Caco-2 (cell line): ENCODE results near the gene AHDC1. TPM values are rescaled to one million over a fixed set of nuclear protein-coding genes. Genes with fewer than 3 reads are reported as not detected.

Experiments
- total RNA-seq: library from RNA; stranded (reverse); gene quantifications from 2 replicates; pipeline ENCODE4 v1.2.3, GENCODE V29; 2022

The AHDC1 gene
- total RNA-seq, 1 experiment from 2014 or later = 17.0 TPM

Other genes starting within 250 kb of the AHDC1 start
- gene MAP3K6, start 237.2 kb downstream of the AHDC1 start, total RNA-seq = 8.8 and 11.7 TPM in 2 replicates
- not detected in 2 replicates for gene FCN3, start 229.3 kb downstream of the AHDC1 start, total RNA-seq
- gene CD164L2, start 220.8 kb downstream of the AHDC1 start, total RNA-seq = 0.21 TPM in 1 of 2 replicates, not detected in the other
- gene GPR3, start 211.5 kb downstream of the AHDC1 start, total RNA-seq = 0.91 and 1.2 TPM in 2 replicates
- gene WASF2, start 114.0 kb downstream of the AHDC1 start, total RNA-seq = 59.2 and 68.6 TPM in 2 replicates
- gene FGR, start 31.0 kb upstream of the AHDC1 start, total RNA-seq = not detected in 2 replicates
- 39.0 and 44.5 TPM in 2 replicates for gene IFI6, start 68.0 kb upstream of the AHDC1 start, total RNA-seq
- 9.4 and 9.8 TPM in 2 replicates for gene FAM76A, start 121.8 kb upstream of the AHDC1 start, total RNA-seq
- gene STX12, start 169.1 kb upstream of the AHDC1 start, total RNA-seq = 19.6 and 21.5 TPM in 2 replicates
- gene PPP1R8, start 226.6 kb upstream of the AHDC1 start, total RNA-seq = 37.2 and 40.6 TPM in 2 replicates